ENCODE measurements around the gene TMEM259.
"Not testable (repeated sequence)": the region's sequence is repeated elsewhere in the genome, so short reads cannot be mapped to it uniquely, and the experiment has no call there.

The TMEM259 gene

DNA sequence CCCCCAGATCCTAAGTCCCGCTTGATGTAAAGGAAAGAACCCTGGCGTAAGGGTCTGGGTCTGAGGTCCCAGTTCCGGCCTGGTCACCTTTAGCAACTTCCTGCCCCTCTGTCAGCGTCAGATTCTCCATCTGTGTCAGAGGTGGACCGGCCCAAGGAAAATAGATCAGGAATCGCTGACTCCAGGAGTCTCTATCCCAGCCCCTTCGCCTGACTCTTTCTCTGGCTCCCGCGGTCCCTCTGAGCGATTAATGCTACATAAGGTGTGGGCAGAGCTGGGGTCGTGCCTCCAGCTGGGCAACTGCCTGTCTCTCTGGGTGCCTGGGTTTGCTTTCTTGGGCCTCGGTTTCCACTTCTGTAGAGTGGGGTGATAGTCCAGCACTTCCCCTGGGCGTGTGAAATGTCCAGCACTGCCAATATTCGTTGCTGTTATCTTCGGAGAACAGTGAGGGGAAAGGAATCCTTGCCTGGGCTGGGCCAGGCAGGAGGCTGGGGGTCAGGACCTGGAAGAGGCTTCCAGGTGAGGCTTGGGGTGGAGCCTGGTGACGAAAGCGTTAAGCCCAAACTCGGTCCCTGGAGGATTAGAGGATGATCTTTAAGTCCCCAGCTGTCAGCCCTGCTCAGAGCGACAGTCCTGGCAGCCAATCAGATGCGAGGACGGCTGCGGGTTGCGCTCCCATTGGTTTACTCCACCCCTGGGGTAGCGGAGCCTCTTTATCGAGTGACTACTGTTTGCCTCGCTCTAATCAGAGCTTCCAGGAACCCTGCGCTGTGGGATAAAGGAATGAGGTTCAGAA is 19.8 kb upstream of the TMEM259 start:
- peak; percentile 75 to 85 for DNase-seq (ENCODE audit: low read depth in 2 of 2)

GRCh38 chr19:1039646-1040475 is 18.9 kb upstream of the TMEM259 start, which contains the start of gene ABCA7:
Gene ABCA7, plus strand, starts transcription at chr19:1040107. Its CDS starts 1,255 bp downstream, at chr19:1041362.
- DNase-seq (ENCODE audit: low read depth in 2 of 2), result peak; percentile 98 to 99

- no peak for DNase-seq (ENCODE audit: low read depth in 2 of 2)
Observed at GRCh38 chr19:1038978-1039645, 18.2 kb upstream of the TMEM259 start.

DNA sequence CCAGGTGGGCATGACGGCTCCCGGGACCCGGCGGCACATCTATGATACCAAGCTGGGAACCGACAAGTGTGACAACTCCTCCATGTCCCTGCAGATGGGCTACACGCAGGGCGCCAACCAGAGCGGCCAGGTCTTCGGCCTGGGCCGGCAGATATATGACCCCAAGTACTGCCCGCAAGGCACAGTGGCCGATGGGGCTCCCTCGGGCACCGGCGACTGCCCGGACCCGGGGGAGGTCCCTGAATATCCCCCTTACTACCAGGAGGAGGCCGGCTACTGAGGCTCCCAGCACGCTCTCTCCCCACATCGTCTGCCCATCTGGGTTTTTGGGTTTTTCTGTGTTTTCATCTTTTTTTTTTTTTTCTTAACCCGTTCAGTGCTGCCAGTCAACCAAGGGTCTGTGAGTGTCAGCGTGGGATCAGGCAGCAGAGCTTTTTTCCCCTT is 16.7 kb upstream of the TMEM259 start:
- DNase-seq (ENCODE audit: low read depth in 2 of 2), result no peak

DNA sequence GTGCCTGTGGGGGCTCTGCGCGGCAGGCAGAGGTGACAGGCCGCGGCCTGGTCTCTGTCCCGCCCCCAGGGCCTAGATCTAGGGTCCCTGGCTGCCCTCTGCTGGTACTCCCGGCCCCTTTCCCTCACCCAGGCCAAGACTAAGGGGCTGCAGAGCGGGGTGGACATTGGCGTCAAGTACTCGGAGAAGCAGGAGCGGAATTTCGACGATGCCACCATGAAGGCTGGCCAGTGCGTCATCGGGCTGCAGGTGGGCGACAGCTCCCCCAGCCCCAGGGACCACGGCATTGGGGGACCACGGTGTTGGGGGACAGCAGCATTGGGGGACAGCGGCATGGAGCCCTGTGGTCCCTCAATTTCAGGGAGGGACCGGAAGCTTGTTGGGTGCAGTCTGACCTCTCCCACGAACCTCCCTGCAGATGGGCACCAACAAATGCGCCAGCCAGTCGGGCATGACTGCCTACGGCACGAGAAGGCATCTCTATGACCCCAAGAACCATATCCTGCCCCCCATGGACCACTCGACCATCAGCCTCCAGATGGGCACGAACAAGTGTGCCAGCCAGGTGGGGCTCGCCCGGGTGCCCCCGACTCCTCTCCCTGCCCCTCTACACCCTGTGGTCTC is 15.2 kb upstream of the TMEM259 start:
- DNase-seq (ENCODE audit: low read depth in 2 of 2), result no peak

- no peak for DNase-seq (ENCODE audit: low read depth in 2 of 2)
Observed at GRCh38 chr19:1032264-1032867, 11.4 kb upstream of the TMEM259 start.

DNA sequence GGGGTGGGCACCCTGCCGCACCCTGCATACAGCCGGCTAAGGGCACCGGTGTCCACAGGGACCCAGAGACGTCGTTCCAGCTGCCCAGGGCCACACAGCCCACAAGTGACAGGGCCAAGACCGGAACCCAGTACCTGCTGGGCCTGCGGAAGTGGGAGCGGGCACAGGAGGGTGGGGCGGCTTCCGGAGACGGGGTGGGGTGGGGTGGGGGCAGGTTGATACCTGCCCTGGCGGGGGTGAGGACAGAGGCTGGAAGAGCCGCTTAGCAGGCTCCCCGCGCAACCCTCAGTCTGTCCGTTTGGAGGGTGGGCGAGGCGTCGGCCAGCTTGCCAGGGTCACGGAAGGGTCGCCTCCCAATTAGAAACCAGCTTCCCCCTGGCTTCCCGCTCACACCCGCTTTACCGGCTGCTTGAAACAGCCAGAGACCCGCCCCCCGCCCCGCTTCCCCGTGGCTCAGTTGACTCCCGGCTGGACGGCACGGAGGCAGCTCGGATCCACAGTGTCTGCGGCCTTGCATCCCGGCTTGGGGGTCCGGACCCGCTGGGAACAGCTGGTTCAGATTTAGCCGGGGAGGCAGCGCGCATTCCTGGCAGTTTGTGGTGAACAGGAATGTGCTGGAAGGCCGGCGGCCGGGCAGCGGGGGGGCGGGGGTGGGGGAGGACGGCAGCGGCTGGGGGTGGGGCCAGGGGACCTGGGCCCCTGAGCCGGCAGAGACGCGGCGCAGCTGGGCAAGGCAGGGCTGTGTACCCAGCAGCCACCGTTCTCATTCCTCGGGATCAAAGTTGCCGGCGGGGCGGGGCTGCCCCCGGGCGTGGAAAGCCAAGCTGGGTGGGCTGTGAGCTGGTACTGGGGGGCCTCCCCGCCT is 7.4 kb upstream of the TMEM259 start:
- no peak for DNase-seq (ENCODE audit: low read depth in 2 of 2)

DNA sequence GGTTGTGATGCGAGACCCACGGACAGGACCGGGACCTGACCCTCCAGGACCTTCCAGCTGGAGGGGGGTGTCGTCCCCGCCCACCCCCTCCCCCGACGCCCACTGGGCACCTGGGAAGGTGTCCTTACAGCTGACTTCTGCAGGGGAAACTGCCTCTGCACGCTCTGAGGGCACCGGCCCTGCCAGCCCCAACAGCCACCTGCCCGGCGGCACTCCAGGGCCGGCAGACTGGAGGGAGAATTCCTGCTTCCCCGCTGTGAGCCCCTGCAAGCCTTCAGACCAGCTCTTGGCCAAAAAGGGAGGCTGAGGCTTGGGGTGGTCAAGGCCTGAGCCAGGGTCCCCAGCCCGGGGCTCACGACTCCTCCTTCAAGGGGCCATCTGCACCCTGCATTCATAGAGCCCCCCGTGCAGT is 6.7 kb upstream of the TMEM259 start:
- no peak for DNase-seq (ENCODE audit: low read depth in 2 of 2)

GRCh38 chr19:1026783-1027649 is 6.1 kb upstream of the TMEM259 start:
- no peak for DNase-seq (ENCODE audit: low read depth in 2 of 2)

DNA sequence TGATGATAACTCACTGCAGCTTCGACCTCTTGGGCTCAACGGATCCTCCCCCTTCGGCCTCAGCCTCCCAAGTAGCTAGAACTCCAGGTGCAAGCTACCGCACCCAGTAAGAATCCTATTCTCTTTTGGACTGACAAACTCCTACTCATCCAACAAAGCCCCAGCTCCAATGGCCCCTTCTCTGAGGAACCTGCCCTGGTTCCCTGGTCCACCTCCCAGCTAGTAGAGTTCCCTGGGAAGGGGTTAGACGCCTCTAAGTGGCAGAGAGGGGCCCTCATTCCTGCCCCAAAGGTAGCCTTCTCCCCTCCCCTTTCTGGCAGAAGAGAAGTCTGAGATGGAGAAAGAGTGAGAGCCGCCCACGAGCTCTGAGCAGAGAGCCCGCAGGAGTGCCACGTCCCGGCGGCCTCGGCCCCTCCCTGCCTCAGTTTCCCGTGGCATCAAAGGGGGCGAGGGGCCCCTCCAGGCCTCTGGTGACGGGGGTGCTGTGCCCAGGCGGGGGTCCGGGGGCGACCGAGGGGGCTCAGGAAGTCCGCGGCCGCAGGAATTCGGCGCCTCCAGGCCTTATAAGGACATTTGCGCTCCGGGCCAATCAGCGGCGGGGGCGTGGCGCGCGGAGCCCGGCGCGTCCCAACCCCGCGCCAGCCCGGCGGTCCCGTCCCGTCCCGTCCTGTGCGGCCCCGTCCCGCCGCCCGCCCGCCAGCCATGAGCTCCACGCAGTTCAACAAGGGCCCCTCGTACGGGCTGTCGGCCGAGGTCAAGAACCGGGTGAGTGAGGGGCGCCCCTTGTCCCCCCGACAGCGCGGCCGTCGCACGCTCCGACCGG is 5.2 kb upstream of the TMEM259 start, which contains the start of gene CNN2:
Gene CNN2 (plus strand): TSS at position 649 of the 823 bp plus-strand sequence. CDS start 54 bp downstream, at position 703.
- DNase-seq (ENCODE audit: low read depth in 2 of 2), result no peak

DNA sequence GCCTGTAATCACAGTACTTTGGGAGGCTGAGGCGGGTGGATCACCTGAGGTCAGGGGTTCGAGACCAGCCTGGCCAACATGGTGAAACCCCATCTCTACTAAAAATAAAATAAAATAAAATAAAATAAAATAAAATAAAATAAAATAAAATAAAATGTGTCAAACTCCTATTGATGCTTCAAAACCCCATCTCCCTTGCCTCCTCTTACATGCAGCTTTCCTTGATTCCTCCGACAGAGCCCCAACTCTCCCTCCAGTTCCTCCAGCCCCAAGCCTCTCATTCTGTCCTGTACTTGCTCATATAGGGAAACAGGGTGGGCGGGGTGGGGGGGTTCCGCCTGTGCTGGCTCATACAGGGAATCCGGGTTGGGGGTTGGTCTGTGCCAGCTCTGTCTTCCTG is 4.2 kb upstream of the TMEM259 start:
- not testable (repeated sequence) for DNase-seq (ENCODE audit: low read depth in 2 of 2)

DNA sequence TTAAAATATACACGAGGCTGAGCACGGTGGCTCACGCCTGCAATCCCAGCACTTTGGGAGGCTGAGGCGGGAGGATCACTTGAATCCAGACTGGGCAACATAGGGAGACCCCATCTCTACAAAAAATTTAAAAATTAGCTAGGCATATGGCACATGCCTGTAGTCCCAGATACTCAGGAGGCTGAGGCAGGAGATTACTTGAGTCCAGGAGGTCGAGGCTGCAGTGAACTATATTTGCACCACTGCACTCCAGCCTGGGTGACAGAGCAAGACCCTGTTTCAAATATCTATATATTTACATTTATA is 2.9 kb upstream of the TMEM259 start:
- not testable (repeated sequence) for DNase-seq (ENCODE audit: low read depth in 2 of 2)

DNA sequence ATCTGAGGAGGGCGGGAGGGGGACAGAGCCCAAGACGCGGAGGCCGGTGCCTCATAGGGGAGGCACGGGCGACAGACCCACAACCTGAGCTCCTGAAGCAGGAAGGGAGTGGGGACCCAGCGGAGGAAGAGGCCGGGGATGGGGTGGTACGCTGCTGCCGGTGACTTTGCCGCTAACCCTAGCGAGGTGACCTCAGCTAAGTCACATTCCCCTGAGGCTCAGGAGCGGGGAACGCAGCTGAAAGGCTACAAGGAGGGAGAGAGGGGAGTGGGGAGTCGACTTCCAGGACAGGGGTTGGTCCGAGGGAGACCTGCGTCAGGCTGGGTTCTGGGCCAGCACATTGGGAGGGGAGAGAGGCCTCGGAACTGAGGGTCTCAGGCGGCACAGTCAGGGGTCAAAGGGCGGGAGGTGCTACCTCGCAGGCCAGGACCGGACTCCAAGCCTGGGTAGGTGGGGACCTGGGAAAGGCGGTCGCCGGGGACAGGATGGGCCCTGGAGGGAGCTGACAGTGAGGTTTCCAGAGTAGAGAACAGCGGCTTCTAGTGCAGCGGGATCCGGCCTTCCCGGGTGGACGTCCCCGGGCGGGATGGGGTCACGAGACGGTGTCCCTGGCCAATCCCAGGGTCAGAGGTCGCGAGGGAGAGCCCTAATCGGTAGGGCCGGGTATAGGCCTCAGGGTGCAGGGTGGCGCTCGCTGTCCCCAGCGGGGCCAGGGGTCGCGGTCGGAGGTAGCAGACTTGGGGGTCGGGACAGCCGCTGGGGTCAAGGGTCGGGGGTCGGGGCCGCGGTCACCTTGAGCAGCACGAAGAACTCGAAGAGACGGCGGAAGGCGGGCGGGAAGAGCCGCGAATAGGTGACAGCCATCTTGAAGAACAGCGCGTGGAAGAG is 699 bp downstream of the TMEM259 start:
- no peak for DNase-seq (ENCODE audit: low read depth in 2 of 2)

DNA sequence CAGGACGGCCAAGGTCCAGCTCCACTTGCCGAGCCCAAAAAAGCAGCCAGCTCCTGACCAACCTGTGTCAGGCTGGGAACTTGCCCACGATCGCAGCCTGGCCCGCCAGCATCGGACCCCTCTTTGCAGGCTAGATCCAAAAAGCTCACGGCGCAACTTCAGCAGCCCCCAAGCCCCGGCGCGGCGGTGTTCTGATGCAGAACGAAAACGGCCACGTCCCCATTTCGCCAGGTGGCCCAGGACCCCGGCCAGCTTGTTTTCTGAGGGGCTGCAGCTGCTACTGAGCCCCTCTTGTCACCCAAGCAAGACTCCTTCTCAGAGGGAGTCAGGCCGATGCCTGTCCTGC is 1.3 kb downstream of the TMEM259 start:
- DNase-seq (ENCODE audit: low read depth in 2 of 2), result no peak

DNA sequence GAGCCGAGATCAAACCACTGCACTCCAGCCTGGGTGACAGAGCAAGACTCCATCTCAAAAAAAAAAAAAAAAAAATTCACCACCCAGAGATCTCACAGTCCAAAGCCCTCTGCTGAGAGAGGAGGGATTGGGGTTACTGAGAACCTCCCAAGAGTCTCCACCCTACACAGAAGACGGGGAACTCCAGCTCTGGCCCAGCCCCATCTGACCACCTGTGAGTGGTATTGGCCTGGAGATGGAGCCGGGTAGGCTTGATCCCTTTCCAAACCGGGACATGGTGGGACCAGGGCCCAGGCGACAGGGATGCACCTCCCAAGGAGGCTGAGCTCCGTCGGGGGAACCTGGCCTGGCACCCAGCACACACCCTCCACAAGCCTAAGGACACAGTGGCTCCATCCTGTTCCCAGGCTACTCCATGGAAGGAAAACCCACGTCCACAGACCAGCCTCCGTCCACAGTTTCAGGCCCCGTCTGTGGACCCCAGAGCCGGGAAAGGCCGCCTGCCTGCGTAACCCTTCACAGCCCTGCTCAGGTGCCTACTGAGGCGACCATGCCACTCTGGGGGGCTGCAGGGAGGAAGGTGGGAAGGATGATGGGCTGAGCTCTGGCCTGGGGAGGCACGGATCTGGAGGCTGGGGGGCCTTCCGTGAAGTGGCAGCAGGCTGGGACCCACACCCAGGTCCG is 1.8 kb downstream of the TMEM259 start:
- DNase-seq (ENCODE audit: low read depth in 2 of 2), result no peak

- DNase-seq (ENCODE audit: low read depth in 2 of 2), result no peak
Observed at GRCh38 chr19:1018393-1018792, 2.5 kb downstream of the TMEM259 start.

- no peak for DNase-seq (ENCODE audit: low read depth in 2 of 2)
Observed at GRCh38 chr19:1017906-1018305, 3.0 kb downstream of the TMEM259 start.

Data from stimulated activated CD8-positive, alpha-beta memory T cell treated with anti-CD3 and anti-CD28 coated beads, Interleukin-15, amount 100 ng/mL, for 4 hours (primary cell).